GM23338 (cell line): ENCODE measurements around the gene TSPAN5.

ENCODE experiments used
- CREB1 ChIP-seq: fragments of 250-450 bp; sonication (Bioruptor Pico); IDR thresholded peaks from 2 replicates; pipeline ENCODE4 v1.5.0; 2020; ENCODE audit warnings: low read depth, mild to moderate bottlenecking, moderate library complexity
- EZH2 ChIP-seq: fragments of 200-600 bp; sonication (generic); IDR thresholded peaks from one replicate; pipeline ENCODE4 v1.8.0; 2017; ENCODE audit warnings: antibody characterized with exemption, mild to moderate bottlenecking, low read depth; ENCODE audit not compliant: unreplicated experiment
- EZH2phosphoT487 ChIP-seq: fragments of 200-600 bp; sonication (generic); IDR thresholded peaks from one replicate; pipeline ENCODE4 v1.8.1; 2018; ENCODE audit warnings: antibody characterized with exemption; ENCODE audit not compliant: unreplicated experiment
- JUNB ChIP-seq: IDR thresholded peaks from one replicate; pipeline ENCODE4 v1.6.1; 2016; ENCODE audit warnings: antibody characterized with exemption; ENCODE audit not compliant: unreplicated experiment
- NANOG ChIP-seq: IDR thresholded peaks from 2 replicates; pipeline ENCODE4 v1.6.1; 2016; ENCODE audit warnings: antibody characterized with exemption, borderline replicate concordance
- POLR2AphosphoS5 ChIP-seq: IDR thresholded peaks from 2 replicates; pipeline ENCODE4 v1.6.1; 2016; ENCODE audit warnings: antibody characterized with exemption, low read depth
- STAT1 ChIP-seq: IDR thresholded peaks from one replicate; pipeline ENCODE4 v1.6.1; 2016; ENCODE audit warnings: antibody characterized with exemption; ENCODE audit not compliant: unreplicated experiment
- ZNF114 ChIP-seq: fragments of 250-450 bp; sonication (Bioruptor Pico); IDR thresholded peaks from 2 replicates; pipeline ENCODE4 v1.5.0; 2020; ENCODE audit warnings: mild to moderate bottlenecking, moderate library complexity
- TF ChIP-seq, protein P1 (sequence below), 2 experiments: fragments of 200-600 bp in 1 of 2; sonication (generic) in 1 of 2; conservative IDR thresholded peaks; 2 replicates each; pipeline versions ENCODE4 v1.5.1 to v1.6.1; 2016 to 2017; ENCODE audit warnings: antibody characterized with exemption in 2 of 2, low read depth in 2 of 2, mild to moderate bottlenecking in 2 of 2, moderate library complexity in 1 of 2
- TF ChIP-seq, protein P2 (sequence below): IDR thresholded peaks from one replicate; pipeline ENCODE4 v1.6.1; 2018; ENCODE audit warnings: antibody characterized with exemption; ENCODE audit not compliant: unreplicated experiment

- TF ChIP-seq CREB1 (no peak), POLR2AphosphoS5 (no peak), EZH2phosphoT487 (no peak), EZH2 (no peak), STAT1 (no peak), NANOG (no peak), JUNB (no peak), ZNF114 (CRISPR knock-in tag) (no peak)
- TF ChIP-seq, protein P1, sequence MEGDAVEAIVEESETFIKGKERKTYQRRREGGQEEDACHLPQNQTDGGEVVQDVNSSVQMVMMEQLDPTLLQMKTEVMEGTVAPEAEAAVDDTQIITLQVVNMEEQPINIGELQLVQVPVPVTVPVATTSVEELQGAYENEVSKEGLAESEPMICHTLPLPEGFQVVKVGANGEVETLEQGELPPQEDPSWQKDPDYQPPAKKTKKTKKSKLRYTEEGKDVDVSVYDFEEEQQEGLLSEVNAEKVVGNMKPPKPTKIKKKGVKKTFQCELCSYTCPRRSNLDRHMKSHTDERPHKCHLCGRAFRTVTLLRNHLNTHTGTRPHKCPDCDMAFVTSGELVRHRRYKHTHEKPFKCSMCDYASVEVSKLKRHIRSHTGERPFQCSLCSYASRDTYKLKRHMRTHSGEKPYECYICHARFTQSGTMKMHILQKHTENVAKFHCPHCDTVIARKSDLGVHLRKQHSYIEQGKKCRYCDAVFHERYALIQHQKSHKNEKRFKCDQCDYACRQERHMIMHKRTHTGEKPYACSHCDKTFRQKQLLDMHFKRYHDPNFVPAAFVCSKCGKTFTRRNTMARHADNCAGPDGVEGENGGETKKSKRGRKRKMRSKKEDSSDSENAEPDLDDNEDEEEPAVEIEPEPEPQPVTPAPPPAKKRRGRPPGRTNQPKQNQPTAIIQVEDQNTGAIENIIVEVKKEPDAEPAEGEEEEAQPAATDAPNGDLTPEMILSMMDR (conservative IDR thresholded peaks at IDR 0.05; ENCODE audit: low read depth in 2 of 2): no peak
- TF ChIP-seq, protein P2, sequence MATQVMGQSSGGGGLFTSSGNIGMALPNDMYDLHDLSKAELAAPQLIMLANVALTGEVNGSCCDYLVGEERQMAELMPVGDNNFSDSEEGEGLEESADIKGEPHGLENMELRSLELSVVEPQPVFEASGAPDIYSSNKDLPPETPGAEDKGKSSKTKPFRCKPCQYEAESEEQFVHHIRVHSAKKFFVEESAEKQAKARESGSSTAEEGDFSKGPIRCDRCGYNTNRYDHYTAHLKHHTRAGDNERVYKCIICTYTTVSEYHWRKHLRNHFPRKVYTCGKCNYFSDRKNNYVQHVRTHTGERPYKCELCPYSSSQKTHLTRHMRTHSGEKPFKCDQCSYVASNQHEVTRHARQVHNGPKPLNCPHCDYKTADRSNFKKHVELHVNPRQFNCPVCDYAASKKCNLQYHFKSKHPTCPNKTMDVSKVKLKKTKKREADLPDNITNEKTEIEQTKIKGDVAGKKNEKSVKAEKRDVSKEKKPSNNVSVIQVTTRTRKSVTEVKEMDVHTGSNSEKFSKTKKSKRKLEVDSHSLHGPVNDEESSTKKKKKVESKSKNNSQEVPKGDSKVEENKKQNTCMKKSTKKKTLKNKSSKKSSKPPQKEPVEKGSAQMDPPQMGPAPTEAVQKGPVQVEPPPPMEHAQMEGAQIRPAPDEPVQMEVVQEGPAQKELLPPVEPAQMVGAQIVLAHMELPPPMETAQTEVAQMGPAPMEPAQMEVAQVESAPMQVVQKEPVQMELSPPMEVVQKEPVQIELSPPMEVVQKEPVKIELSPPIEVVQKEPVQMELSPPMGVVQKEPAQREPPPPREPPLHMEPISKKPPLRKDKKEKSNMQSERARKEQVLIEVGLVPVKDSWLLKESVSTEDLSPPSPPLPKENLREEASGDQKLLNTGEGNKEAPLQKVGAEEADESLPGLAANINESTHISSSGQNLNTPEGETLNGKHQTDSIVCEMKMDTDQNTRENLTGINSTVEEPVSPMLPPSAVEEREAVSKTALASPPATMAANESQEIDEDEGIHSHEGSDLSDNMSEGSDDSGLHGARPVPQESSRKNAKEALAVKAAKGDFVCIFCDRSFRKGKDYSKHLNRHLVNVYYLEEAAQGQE: no peak
These were observed 17.0 kb downstream of the TSPAN5 start for GRCh38 chr4:98641376-98641775.
